Liver (tissue), 3 donors: ENCODE results near the gene PARM1.

Experiments used
- SP1 ChIP-seq: IDR thresholded peaks from 2 replicates; pipeline ENCODE4 v1.6.1; 2018; ENCODE audit warnings: antibody characterized with exemption, mild to moderate bottlenecking
- TF ChIP-seq, protein P1 (sequence below): IDR thresholded peaks from 2 replicates; pipeline ENCODE4 v1.6.1; 2016; ENCODE audit warnings: antibody characterized with exemption, mild to moderate bottlenecking
- TF ChIP-seq, protein P2 (sequence below): fragments of 150-350 bp; IDR thresholded peaks from 2 replicates; pipeline ENCODE4 v1.5.1; 2017; ENCODE audit warnings: improper control_type of control experiment, low read depth, low read length; ENCODE audit not compliant: missing input control
- donor health status: healthy.
- donor health status: healthy.

DNA sequence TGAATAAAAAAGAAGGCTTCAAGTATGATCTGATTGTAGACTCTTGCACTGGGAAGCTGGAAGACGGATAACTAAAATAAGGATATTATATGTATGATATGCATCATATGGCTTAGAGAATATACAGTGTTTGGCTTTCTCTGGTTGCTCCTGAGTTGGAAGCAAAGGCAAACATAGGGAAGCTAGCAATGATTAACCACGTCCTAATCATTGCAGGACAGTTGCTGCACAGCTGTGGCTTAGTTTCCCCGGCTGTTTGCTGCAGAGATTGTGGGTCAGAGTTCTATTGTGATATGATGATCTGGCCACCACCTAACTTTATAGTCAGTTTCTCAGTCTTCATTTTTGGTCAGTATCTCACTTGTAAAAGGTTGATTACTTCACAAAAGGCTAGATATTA is 36.3 kb upstream of the PARM1 start:
- TF ChIP-seq, protein P1, sequence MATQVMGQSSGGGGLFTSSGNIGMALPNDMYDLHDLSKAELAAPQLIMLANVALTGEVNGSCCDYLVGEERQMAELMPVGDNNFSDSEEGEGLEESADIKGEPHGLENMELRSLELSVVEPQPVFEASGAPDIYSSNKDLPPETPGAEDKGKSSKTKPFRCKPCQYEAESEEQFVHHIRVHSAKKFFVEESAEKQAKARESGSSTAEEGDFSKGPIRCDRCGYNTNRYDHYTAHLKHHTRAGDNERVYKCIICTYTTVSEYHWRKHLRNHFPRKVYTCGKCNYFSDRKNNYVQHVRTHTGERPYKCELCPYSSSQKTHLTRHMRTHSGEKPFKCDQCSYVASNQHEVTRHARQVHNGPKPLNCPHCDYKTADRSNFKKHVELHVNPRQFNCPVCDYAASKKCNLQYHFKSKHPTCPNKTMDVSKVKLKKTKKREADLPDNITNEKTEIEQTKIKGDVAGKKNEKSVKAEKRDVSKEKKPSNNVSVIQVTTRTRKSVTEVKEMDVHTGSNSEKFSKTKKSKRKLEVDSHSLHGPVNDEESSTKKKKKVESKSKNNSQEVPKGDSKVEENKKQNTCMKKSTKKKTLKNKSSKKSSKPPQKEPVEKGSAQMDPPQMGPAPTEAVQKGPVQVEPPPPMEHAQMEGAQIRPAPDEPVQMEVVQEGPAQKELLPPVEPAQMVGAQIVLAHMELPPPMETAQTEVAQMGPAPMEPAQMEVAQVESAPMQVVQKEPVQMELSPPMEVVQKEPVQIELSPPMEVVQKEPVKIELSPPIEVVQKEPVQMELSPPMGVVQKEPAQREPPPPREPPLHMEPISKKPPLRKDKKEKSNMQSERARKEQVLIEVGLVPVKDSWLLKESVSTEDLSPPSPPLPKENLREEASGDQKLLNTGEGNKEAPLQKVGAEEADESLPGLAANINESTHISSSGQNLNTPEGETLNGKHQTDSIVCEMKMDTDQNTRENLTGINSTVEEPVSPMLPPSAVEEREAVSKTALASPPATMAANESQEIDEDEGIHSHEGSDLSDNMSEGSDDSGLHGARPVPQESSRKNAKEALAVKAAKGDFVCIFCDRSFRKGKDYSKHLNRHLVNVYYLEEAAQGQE, result no peak
- no peak for TF ChIP-seq SP1
- TF ChIP-seq, protein P2, sequence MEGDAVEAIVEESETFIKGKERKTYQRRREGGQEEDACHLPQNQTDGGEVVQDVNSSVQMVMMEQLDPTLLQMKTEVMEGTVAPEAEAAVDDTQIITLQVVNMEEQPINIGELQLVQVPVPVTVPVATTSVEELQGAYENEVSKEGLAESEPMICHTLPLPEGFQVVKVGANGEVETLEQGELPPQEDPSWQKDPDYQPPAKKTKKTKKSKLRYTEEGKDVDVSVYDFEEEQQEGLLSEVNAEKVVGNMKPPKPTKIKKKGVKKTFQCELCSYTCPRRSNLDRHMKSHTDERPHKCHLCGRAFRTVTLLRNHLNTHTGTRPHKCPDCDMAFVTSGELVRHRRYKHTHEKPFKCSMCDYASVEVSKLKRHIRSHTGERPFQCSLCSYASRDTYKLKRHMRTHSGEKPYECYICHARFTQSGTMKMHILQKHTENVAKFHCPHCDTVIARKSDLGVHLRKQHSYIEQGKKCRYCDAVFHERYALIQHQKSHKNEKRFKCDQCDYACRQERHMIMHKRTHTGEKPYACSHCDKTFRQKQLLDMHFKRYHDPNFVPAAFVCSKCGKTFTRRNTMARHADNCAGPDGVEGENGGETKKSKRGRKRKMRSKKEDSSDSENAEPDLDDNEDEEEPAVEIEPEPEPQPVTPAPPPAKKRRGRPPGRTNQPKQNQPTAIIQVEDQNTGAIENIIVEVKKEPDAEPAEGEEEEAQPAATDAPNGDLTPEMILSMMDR, result no peak
